KMS-11 (cell line): ENCODE results near the gene CHD9.
"Not testable (repeated sequence)": the region's sequence is repeated elsewhere in the genome, so short reads cannot be mapped to it uniquely, and the experiment has no call there.

Experiments used
- H2AFZ ChIP-seq: fragments of 200-600 bp; sonication (generic); 2 replicates; pipeline ENCODE4 v1.6.1; 2016; ENCODE audit warnings: antibody characterized with exemption, mixed run types, low read depth
- H3K27ac ChIP-seq: fragments of 200-600 bp; sonication (generic); 2 replicates; pipeline ENCODE4 v1.6.1; 2016; ENCODE audit warnings: mild to moderate bottlenecking, mixed run types
- H3K27me3 ChIP-seq: fragments of 200-600 bp; sonication (generic); 2 replicates; pipeline ENCODE4 v1.6.1; 2017; ENCODE audit warnings: mild to moderate bottlenecking, low read depth, mixed run types, moderate library complexity; ENCODE audit not compliant: insufficient read depth
- H3K36me3 ChIP-seq: fragments of 200-600 bp; sonication (generic); 2 replicates; pipeline ENCODE4 v1.6.1; 2017; ENCODE audit warnings: mild to moderate bottlenecking, mixed run types; ENCODE audit not compliant: insufficient read depth
- H3K4me1 ChIP-seq: fragments of 200-600 bp; sonication (generic); 2 replicates; pipeline ENCODE4 v1.6.1; 2016; ENCODE audit warnings: mild to moderate bottlenecking, low read depth, mixed run types; ENCODE audit not compliant: poor library complexity, severe bottlenecking
- H3K4me2 ChIP-seq: fragments of 200-600 bp; sonication (generic); 2 replicates; pipeline ENCODE4 v1.7.0; 2016; ENCODE audit warnings: mild to moderate bottlenecking, mixed run types
- H3K4me3 ChIP-seq: fragments of 200-600 bp; sonication (generic); IDR thresholded peaks from 2 replicates; pipeline ENCODE4 v1.6.1; 2017; ENCODE audit warnings: low read depth, low read length, mixed read lengths; ENCODE audit not compliant: insufficient read depth
- H3K79me2 ChIP-seq: fragments of 200-600 bp; sonication (generic); 2 replicates; pipeline ENCODE4 v1.6.1; 2016; ENCODE audit warnings: low read depth, mixed run types; ENCODE audit not compliant: insufficient read depth
- H3K9ac ChIP-seq: fragments of 200-600 bp; sonication (generic); 2 replicates; pipeline ENCODE4 v1.6.1; 2016; ENCODE audit warnings: mild to moderate bottlenecking, mixed run types
- H4K20me1 ChIP-seq: fragments of 200-600 bp; sonication (generic); 2 replicates; pipeline ENCODE4 v1.6.1; 2016; ENCODE audit warnings: mild to moderate bottlenecking, mixed run types; ENCODE audit not compliant: insufficient read depth
- CTCF ChIP-seq: fragments of 200-600 bp; sonication (generic); conservative IDR thresholded peaks from 2 replicates; pipeline ENCODE4 v1.6.1; 2017; ENCODE audit warnings: low read depth, mild to moderate bottlenecking, antibody characterized with exemption, low read length, moderate library complexity, mixed read lengths

Gene CHD9

DNA sequence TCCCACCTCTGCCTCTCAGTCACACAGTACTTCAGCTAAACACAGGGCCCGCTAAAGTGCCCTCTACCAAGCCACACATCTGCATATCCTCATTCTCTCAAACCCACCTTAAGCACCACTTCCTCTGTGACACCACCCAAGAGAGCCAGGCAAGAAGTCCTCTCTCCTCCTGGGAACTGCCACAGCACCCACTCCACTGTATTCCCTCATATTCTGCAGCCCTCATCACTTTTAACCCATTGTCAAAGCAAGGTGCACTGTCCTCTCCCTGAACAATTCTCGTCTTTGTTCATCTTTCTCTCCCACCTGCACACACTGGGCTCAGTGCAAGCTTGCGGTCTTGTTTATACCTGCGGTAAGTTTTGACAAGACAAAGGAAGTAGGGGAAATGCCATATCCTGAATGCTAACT lies 13.6 kb downstream of the CHD9 start:
- H2AFZ ChIP-seq = no peak overlapping the region
- no peak overlapping the region for H3K4me2 ChIP-seq
- no peak overlapping the region for H3K9ac ChIP-seq
- no peaks in the 10 kb centered on the region for H3K27me3 ChIP-seq
- H3K27ac ChIP-seq = no peak overlapping the region
- H4K20me1 ChIP-seq = no peaks in the 10 kb centered on the region
- peaks cover 14% of the 10 kb centered on the region; the same call in 1 of the 2 replicates for H3K79me2 ChIP-seq
- peaks cover 18% of the 10 kb centered on the region for H3K4me1 ChIP-seq
- no peak overlapping the region for H3K4me3 ChIP-seq
- no peaks in the 10 kb centered on the region for H3K36me3 ChIP-seq
- no peak for TF ChIP-seq CTCF

GRCh38 chr16:53069772-53070171 lies 15.0 kb downstream of the CHD9 start:
- Histone ChIP-seq H3K27me3 (no peaks in the 10 kb centered on the region), H3K27ac (no peak overlapping the region), H3K36me3 (no peaks in the 10 kb centered on the region), H3K4me2 (no peak overlapping the region), H3K79me2 (peaks cover 18% of the 10 kb centered on the region; the same call in 1 of the 2 replicates), H3K4me1 (peaks cover 8% of the 10 kb centered on the region), H3K4me3 (no peak overlapping the region), H4K20me1 (no peaks in the 10 kb centered on the region), H3K9ac (no peak overlapping the region), H2AFZ (no peak overlapping the region)
- no peak for TF ChIP-seq CTCF

GRCh38 chr16:53071748-53072301 lies 17.0 kb downstream of the CHD9 start:
- Histone ChIP-seq H3K4me2 (no peak overlapping the region), H2AFZ (no peak overlapping the region), H3K79me2 (peaks cover 22% of the 10 kb centered on the region; the same call in 1 of the 2 replicates), H3K9ac (no peak overlapping the region), H3K36me3 (no peaks in the 10 kb centered on the region), H4K20me1 (no peaks in the 10 kb centered on the region), H3K4me3 (no peak overlapping the region), H3K4me1 (peaks cover 3% of the 10 kb centered on the region), H3K27ac (no peak overlapping the region), H3K27me3 (no peaks in the 10 kb centered on the region)
- TF ChIP-seq CTCF = no peak

- Histone ChIP-seq H3K27ac (no peak overlapping the region), H3K4me1 (peaks cover 3% of the 10 kb centered on the region), H4K20me1 (no peaks in the 10 kb centered on the region), H3K79me2 (peaks cover 22% of the 10 kb centered on the region; the same call in 1 of the 2 replicates), H3K4me3 (no peak overlapping the region), H3K36me3 (no peaks in the 10 kb centered on the region), H3K9ac (no peak overlapping the region), H2AFZ (no peak overlapping the region), H3K27me3 (no peaks in the 10 kb centered on the region), H3K4me2 (no peak overlapping the region)
- TF ChIP-seq CTCF = no peak
These were observed 18.2 kb downstream of the CHD9 start for GRCh38 chr16:53073022-53073421.

DNA sequence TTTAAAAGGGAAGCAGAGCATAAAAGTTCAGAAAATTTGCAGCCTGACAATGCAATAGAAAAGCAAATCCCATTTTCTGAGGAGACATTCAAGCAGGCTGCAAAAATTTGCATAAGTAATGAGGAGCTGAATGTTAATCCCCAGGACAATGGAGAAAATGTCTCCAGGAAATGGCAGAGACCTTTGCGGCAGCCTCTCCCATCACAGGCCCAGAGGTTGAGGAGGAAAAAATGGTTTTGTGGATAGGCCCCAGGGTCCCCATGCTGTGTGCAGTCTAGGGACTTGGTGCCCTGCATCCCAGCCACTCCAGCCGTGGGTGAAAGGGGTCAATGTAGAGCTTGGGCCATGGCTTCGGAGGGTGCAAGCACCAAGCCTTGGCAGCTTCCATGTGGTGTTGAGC lies 19.5 kb downstream of the CHD9 start:
- peaks cover 20% of the 10 kb centered on the region; the same call in 1 of the 2 replicates for H3K79me2 ChIP-seq
- not testable (repeated sequence) for H3K27me3 ChIP-seq, H3K4me3 ChIP-seq, H3K36me3 ChIP-seq, H3K4me1 ChIP-seq, H2AFZ ChIP-seq, H3K27ac ChIP-seq, H4K20me1 ChIP-seq, H3K9ac ChIP-seq, H3K4me2 ChIP-seq

DNA sequence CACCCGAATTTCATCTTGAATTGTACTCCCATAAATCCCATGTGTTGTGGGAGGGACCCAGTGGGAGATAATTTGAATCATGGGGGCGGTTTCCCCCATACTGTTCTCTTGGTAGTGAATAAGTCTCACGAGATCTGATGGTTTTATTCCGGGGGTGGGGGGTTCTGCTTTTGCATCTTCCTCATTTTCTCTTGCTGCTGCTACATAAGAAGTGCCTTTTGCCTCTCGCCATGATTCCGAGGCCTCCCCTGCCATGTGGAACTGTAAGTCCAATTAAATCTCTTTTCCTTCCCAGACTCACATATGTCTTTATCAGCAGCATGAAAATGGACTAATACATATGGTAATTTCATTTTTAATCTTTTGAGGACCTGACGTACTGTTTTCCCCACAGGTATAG lies 20.7 kb downstream of the CHD9 start:
- H3K79me2 ChIP-seq = peaks cover 16% of the 10 kb centered on the region; the same call in 1 of the 2 replicates
- H2AFZ ChIP-seq, H3K9ac ChIP-seq, H3K27ac ChIP-seq, H3K4me3 ChIP-seq, H3K4me1 ChIP-seq, H4K20me1 ChIP-seq, H3K27me3 ChIP-seq, H3K4me2 ChIP-seq, H3K36me3 ChIP-seq: not testable (repeated sequence)
